Activated gamma-delta T cell (primary cell): Measurements from ENCODE around the gene STEAP4.
"Not testable (repeated sequence)": the region's sequence is repeated elsewhere in the genome, so short reads cannot be mapped to it uniquely, and the experiment has no call there.

Experiments
- DNase-seq: peaks from one replicate; lab custom pipeline; 2025; lab: John Stamatoyannopoulos, UW

The STEAP4 gene

GRCh38 chr7:88312061-88312663 is 5.5 kb upstream of the STEAP4 start:
- DNase-seq = no peak

- DNase-seq = no peak
Observed at GRCh38 chr7:88311675-88312036, 5.0 kb upstream of the STEAP4 start.

GRCh38 chr7:88310956-88311674 is 4.4 kb upstream of the STEAP4 start:
- DNase-seq = no peak

- DNase-seq = no peak
Observed at GRCh38 chr7:88309819-88310218, 3.1 kb upstream of the STEAP4 start.

GRCh38 chr7:88307823-88308222 is 1.1 kb upstream of the STEAP4 start:
- DNase-seq = no peak

- DNase-seq = no peak
Observed at GRCh38 chr7:88307412-88307811, 718 bp upstream of the STEAP4 start.

- no peak for DNase-seq
Observed at GRCh38 chr7:88305044-88305443, 1.6 kb downstream of the STEAP4 start.

GRCh38 chr7:88302486-88302885 is 4.2 kb downstream of the STEAP4 start:
- no peak for DNase-seq

GRCh38 chr7:88301924-88302323 is 4.8 kb downstream of the STEAP4 start:
- DNase-seq = no peak

GRCh38 chr7:88300401-88300945 is 6.2 kb downstream of the STEAP4 start:
- no peak for DNase-seq

- no peak for DNase-seq
Observed at GRCh38 chr7:88299126-88299525, 7.6 kb downstream of the STEAP4 start.

- no peak for DNase-seq
Observed at GRCh38 chr7:88293866-88294265, 12.8 kb downstream of the STEAP4 start.

- DNase-seq = no peak
Observed at GRCh38 chr7:88291398-88292173, 15.1 kb downstream of the STEAP4 start.

- DNase-seq = no peak
Observed at GRCh38 chr7:88290491-88290890, 16.2 kb downstream of the STEAP4 start.

- no peak for DNase-seq
Observed at GRCh38 chr7:88289564-88290025, 17.1 kb downstream of the STEAP4 start.

GRCh38 chr7:88281749-88282148 is 24.9 kb downstream of the STEAP4 start:
- DNase-seq = no peak

- no peak for DNase-seq
Observed at GRCh38 chr7:88280801-88281200, 25.9 kb downstream of the STEAP4 start.

GRCh38 chr7:88279323-88279722 is 27.4 kb downstream of the STEAP4 start:
- DNase-seq = no peak

- DNase-seq = no peak
Observed at GRCh38 chr7:88278881-88279280, 27.8 kb downstream of the STEAP4 start.

GRCh38 chr7:88276605-88277153 is 30.0 kb downstream of the STEAP4 start:
- DNase-seq = no peak

GRCh38 chr7:88274856-88275255 is 31.8 kb downstream of the STEAP4 start:
- DNase-seq = not testable (repeated sequence)

- DNase-seq = no peak
Observed at GRCh38 chr7:88269586-88269985, 37.1 kb downstream of the STEAP4 start.
